Measurements from ENCODE around the gene CLDN14.

CLDN14 gene, protein sequence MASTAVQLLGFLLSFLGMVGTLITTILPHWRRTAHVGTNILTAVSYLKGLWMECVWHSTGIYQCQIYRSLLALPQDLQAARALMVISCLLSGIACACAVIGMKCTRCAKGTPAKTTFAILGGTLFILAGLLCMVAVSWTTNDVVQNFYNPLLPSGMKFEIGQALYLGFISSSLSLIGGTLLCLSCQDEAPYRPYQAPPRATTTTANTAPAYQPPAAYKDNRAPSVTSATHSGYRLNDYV

DNA sequence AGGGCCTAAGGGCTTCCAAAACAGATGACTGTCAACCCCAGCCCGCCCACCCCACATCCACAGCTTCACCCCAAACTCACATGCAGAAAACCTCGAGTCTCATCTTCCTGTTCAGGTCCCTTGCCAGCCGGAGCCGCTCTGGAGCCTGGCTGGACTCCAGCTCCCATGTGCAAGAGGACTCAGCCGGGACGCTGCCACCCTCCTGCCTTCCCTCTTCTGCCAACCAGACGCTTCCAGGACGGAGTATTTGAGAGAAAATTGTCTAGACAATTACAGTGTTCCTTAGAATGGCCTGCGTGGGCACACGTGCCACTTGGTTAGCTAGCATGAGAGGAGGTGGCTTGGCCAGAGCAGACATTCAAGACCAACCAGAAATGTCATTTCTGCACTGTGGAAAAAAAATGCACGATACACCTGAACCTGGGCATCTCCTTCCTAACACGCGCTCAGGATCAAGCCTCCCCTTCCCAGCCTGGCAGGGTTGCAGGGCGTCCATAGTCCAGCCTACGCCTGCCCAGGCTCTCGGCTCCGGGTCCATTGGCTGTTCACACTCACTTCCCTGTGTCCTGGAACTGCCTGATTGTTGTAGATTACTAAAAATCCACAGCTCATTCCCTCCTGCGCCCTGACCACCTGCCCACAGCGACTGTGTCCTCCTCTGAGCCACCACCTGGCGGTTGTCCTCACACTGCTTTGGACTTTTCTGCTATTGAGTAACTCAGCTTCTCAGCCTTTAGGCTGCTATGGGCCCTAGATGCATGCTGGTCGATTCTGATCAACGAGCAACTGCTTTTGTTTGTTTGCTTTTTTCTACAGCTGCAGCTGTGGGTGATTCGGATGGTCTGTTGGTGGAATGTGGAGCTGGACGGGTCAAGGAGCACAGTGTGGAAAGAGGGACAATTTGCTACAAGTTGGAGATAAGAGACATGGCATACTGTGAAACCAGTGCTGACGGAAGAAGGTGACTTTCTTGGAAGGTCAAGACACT, at the start of gene CLDN14:
TSS of gene CLDN14 (minus strand) at position 708 of the 988 bp plus-strand sequence. CDS start 18,427 bp downstream, outside the sequence.
- H3K4me3 Mint-ChIP-seq = no peak within 1 kb of the TSS
- H3K27ac Mint-ChIP-seq = no peak within 1 kb of the TSS
- H3K4me1 Mint-ChIP-seq = no peaks in the 10 kb centered on the region
- ATAC-seq (replicated peaks) = no peak
- H3K27me3 Mint-ChIP-seq = peaks cover 8 to 10% of the 10 kb centered on the region in 2 donors
- no peak for DNase-seq
- H3K9me3 Mint-ChIP-seq = no peaks in the 10 kb centered on the region
- no peaks in the 10 kb centered on the region for H3K36me3 Mint-ChIP-seq

DNA sequence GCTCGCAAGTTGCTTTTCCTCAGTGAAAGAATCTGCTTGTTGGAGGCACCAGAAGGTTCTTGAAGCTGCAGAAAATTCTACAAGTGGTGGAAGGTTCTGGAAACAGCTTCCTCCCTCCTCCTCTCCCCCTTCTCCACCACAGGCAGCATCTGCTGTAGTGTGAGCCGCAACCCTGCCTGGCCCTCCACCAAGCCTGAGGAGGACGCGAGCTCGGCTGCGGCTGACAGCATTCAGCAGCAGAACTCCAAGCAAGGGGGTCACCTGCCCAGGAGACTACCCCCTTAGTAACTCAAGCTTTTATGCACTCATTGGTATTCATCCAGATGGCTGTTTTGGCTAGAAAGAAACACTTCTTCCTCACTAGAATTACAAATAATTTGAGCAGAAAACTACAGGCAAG, 48.8 kb upstream of the CLDN14 start:
- Mint-ChIP-seq H3K4me3 (no peak overlapping the region), H3K36me3 (no peaks in the 10 kb centered on the region), H3K4me1 (no peaks in the 10 kb centered on the region), H3K9me3 (no peaks in the 10 kb centered on the region), H3K27me3 (peaks cover 5 to 12% of the 10 kb centered on the region in 2 donors), H3K27ac (no peak overlapping the region)
- DNase-seq (no peak), ATAC-seq (replicated peaks) (no peak)

DNA sequence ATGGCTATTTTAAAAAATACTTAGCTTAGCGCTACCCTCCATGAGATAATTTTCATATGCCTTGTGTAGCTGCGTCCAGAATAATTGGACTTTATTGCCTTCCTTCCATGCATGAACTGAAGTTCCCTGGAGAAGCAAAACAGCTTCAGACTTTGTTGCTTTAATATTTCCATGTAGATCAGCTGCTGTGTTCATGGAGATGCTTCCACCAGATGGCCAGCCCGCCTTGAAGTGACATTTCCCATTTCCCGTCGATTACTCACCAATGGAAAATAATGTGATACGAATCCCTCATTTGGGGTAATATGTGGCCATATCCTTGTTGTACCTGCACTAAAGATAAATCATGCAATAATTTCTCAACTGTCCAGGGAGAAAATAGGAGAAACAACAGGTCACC, 47.4 kb upstream of the CLDN14 start:
- Mint-ChIP-seq H3K27me3 (peaks cover 5 to 12% of the 10 kb centered on the region in 2 donors), H3K27ac (no peak overlapping the region), H3K4me3 (no peak overlapping the region), H3K4me1 (no peaks in the 10 kb centered on the region), H3K9me3 (no peaks in the 10 kb centered on the region), H3K36me3 (no peaks in the 10 kb centered on the region)
- ATAC-seq (replicated peaks) = no peak
- no peak for DNase-seq

DNA sequence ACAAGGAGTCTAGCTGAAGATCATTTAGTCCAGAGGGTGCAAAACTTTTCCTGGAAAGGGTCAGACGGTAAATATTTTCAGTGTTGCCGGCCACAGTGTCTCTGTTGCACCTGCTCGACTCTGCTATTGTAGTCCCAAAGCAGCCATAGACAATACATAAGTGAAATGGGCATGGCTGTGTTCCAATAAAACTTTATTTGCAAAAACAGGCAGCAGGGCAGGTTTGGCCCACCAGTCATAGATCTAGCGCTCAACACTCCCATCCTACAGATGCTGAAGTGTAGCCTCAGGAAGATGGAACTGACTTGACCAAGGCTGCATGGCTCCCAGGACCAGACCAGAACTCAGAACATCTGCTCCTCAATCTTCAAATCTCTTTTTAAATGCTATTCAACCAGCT, 46.2 kb upstream of the CLDN14 start:
- H3K4me1 Mint-ChIP-seq = no peaks in the 10 kb centered on the region

DNA sequence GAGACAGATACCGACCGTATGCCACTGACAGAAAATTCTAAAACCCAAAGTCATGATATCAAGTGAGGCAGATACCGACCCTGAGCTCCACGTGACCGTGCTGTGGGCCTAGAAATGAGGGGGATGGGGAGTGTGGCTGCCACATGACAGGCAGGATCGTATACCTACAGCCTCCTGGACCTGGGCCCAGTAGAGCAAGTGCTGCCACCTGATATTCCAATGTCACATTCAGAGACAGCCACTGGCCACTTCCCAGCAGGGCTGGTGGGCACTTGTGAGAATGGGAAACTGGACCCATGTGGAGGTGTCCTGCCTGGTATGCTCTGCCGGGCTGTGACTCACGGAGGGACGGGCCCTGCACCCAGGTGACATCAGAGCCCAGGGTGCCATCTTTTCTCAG, 44.6 kb upstream of the CLDN14 start:
- no peak for ATAC-seq (replicated peaks)
- peaks cover 7 to 11% of the 10 kb centered on the region in 2 donors for H3K9me3 Mint-ChIP-seq
- peaks cover 0 to 1% of the 10 kb centered on the region in 2 donors for H3K4me1 Mint-ChIP-seq
- peaks cover 3 to 5% of the 10 kb centered on the region in 2 donors for H3K36me3 Mint-ChIP-seq
- no peak for DNase-seq
- H3K4me3 Mint-ChIP-seq = no peak overlapping the region
- peaks cover 0 to 7% of the 10 kb centered on the region in 2 donors for H3K27me3 Mint-ChIP-seq
- H3K27ac Mint-ChIP-seq = no peak overlapping the region

More for the DNA sequence above, 46.2 kb upstream of the CLDN14 start:
- Mint-ChIP-seq H3K36me3 (no peaks in the 10 kb centered on the region), H3K9me3 (no peaks in the 10 kb centered on the region), H3K4me3 (no peak overlapping the region), H3K27me3 (peaks cover 5 to 12% of the 10 kb centered on the region in 2 donors), H3K27ac (no peak overlapping the region)
- ATAC-seq (replicated peaks) (no peak), DNase-seq (no peak)

DNA sequence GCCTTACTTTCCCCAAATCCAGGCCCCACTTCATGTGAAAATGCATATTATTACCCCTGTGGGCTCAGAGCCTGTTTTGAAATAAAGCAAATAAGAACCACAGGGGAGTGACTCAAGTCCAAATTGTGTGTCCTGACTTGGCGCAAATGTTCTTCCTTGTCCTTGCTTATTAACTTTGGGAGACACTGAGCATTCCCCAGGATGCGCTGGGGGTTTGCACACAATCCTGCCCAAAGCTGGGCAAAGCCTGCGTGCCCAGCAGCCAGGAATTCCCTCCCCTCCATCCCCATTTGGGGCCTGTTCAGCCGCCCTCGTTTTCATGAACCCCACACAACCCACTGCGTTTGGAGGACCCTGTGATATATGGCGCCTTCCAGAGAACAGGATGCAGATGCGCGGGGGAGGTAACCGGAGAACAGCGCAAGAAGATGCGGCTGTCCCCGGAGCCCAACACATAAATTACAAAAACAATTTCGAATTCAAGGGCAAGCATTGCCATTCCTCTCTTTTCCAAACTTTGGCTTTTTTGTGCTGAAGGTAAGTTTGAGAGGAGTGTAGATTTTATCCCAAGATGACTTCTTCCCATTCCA, 42.4 kb upstream of the CLDN14 start:
- Mint-ChIP-seq H3K4me3 (no peak overlapping the region), H3K36me3 (peaks cover 3 to 5% of the 10 kb centered on the region in 2 donors), H3K27me3 (peaks cover 0 to under 1% of the 10 kb centered on the region in 2 donors), H3K9me3 (peaks cover 7 to 11% of the 10 kb centered on the region in 2 donors), H3K27ac (no peak overlapping the region), H3K4me1 (peaks cover 0 to 1% of the 10 kb centered on the region in 2 donors)
- ATAC-seq (replicated peaks) (no peak), DNase-seq (no peak)

DNA sequence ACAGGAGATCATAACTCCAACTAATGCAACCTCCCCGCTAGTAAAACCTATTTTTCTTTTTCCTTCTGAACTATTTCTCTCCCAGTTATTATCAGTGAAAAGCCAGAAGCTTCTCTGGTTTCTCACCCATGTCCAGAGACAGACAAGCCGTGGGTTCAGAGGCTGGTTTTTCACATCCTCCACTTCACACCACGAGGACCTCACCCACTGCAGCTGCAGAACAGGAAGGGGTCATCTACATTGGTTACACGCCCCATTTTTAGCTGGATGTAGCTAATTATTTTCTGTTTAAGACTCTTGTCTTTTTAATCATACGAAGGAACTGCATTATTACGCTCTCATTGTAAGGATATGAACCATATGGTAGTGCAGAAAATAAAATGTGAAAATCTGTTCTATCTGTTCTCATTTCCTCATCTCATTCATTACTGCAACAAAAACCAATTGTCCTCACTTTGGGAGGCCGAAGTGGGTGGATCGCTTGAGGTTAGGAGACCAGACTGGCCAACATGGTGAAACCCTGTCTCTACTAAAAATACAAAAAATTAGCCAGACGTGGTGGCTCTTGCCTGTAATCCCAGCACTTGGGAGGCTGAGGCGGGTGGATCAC, 39.1 kb upstream of the CLDN14 start:
- H3K27ac Mint-ChIP-seq = no peak overlapping the region

DNA sequence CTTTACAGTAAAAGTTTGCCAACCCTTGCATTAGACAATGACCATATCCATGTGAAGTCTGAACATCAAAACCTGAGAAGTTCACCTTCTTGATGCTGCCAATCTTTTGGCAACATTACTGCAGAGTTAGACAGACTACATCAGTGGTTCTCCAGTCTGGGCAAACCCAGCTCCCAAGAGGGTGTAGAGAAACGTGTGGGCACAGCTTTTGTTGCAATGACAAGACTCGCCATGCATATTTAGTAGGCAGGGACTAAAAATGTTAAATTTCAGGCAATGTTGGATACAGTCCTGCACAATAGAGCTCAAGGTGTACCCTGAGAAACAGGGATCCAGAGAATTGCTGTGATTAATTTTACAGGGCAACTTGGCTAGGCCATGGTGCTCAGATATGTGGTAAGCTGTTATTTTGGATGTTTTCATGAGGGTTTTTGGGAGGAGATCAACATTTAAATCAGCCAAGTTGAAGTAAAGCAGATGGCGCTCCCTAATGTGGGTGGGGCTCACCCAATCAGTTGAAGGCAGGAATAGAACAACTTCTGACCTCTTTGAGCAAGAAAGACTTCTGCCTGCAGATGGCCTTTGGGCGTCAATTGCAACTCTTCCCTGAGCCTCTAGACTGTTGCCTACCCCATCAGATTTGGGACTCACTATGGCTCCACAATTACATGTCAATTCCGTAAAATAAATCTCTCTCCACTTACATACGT, 37.6 kb upstream of the CLDN14 start:
- Mint-ChIP-seq H3K27ac (no peak overlapping the region), H3K9me3 (peaks cover 7 to 11% of the 10 kb centered on the region in 2 donors), H3K4me3 (no peak overlapping the region), H3K27me3 (peaks cover 0 to 6% of the 10 kb centered on the region in 2 donors), H3K36me3 (peaks cover 3 to 5% of the 10 kb centered on the region in 2 donors), H3K4me1 (peaks cover 8 to 17% of the 10 kb centered on the region in 2 donors)
- ATAC-seq (replicated peaks) (peak in 1 of 2 donors; percentile 29), DNase-seq (no peak)

More for the DNA sequence above, 39.1 kb upstream of the CLDN14 start:
- peaks cover 0 to 5% of the 10 kb centered on the region in 2 donors for H3K27me3 Mint-ChIP-seq
- H3K4me1 Mint-ChIP-seq = peaks cover 5 to 6% of the 10 kb centered on the region in 2 donors
- H3K36me3 Mint-ChIP-seq = peaks cover 3 to 5% of the 10 kb centered on the region in 2 donors
- no peak for ATAC-seq (replicated peaks)
- H3K9me3 Mint-ChIP-seq = peaks cover 7 to 11% of the 10 kb centered on the region in 2 donors
- no peak for DNase-seq
- H3K4me3 Mint-ChIP-seq = no peak overlapping the region

DNA sequence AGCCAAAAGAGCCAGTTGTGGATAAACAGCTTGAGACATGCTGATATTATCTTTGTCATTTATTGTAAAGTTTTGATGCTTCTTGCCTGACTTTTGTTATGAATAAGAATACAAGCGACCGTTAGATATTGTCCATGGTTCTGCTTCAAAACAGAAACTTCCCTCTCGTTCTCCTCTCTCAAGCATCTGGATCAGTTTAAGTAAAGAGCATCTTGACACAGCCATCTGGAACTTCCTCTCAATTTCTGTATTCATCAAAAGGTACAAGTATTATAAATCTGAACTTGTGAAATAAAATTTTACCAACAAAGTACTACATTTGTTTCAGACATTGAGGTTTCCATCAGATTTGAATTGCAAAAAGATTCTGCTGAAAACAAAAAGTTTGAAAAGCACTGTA, 36.4 kb upstream of the CLDN14 start:
- Mint-ChIP-seq H3K4me1 (peaks cover 17 to 29% of the 10 kb centered on the region in 2 donors), H3K9me3 (peaks cover 7 to 11% of the 10 kb centered on the region in 2 donors), H3K36me3 (peaks cover 3 to 5% of the 10 kb centered on the region in 2 donors), H3K27me3 (peaks cover 8 to 11% of the 10 kb centered on the region in 2 donors), H3K4me3 (no peak overlapping the region), H3K27ac (no peak overlapping the region)
- ATAC-seq (replicated peaks) = no peak
- DNase-seq = no peak

DNA sequence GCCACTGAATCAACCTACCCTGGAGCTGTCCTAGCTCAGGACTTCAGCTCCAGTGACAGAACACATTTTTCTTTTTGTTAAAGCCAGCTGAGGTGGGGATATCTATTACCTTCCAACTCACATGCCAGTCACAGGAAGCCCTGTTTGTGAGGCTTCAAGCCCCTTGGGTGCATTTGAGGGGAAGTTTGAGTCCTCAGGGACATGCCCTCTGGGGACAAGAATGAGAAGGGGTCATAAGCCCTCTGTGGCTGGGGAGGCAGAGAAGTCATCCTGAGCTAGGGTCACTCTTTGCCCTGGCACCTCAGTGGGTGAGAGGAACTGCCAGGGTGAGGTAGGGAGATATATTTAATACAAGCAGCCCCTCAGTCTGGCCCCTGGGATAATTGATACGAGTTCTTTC, 33.5 kb upstream of the CLDN14 start:
- Mint-ChIP-seq H3K4me3 (no peak overlapping the region), H3K27me3 (peaks cover 11 to 12% of the 10 kb centered on the region in 2 donors)
- peak; percentile 74 to 82 for ATAC-seq (replicated peaks)

DNA sequence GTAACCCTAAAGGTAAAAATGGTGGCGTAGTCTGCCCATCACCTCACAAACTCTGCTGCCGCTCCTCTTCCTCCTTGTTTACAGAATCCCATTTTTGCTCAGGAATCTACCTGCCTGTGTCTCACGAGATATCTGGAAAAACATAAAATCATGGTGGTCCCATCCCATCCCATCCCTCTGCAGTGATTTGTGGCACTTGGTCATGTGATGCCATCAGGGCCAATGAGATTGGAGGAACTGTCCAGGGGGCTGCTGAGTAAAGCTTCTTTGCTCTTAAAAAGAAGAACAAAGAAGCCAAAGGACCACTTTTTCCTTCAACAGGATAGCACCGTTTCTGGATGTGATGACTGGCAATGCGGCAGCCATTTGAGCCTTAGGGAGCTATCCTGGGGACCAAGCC, 33.0 kb upstream of the CLDN14 start:
- DNase-seq (no peak), ATAC-seq (replicated peaks) (no peak)
- no peaks in the 10 kb centered on the region for H3K36me3 Mint-ChIP-seq
- H3K27ac Mint-ChIP-seq = no peak overlapping the region
- H3K9me3 Mint-ChIP-seq = no peaks in the 10 kb centered on the region
- peaks cover 18 to 29% of the 10 kb centered on the region in 2 donors for H3K4me1 Mint-ChIP-seq
- H3K27me3 Mint-ChIP-seq = peaks cover 11 to 12% of the 10 kb centered on the region in 2 donors
- H3K4me3 Mint-ChIP-seq = no peak overlapping the region

More for the DNA sequence above, 33.5 kb upstream of the CLDN14 start:
- no peak overlapping the region for H3K27ac Mint-ChIP-seq
- H3K9me3 Mint-ChIP-seq = no peaks in the 10 kb centered on the region
- peak; percentile 57 for DNase-seq
- peaks cover 18 to 29% of the 10 kb centered on the region in 2 donors for H3K4me1 Mint-ChIP-seq
- no peaks in the 10 kb centered on the region for H3K36me3 Mint-ChIP-seq

DNA sequence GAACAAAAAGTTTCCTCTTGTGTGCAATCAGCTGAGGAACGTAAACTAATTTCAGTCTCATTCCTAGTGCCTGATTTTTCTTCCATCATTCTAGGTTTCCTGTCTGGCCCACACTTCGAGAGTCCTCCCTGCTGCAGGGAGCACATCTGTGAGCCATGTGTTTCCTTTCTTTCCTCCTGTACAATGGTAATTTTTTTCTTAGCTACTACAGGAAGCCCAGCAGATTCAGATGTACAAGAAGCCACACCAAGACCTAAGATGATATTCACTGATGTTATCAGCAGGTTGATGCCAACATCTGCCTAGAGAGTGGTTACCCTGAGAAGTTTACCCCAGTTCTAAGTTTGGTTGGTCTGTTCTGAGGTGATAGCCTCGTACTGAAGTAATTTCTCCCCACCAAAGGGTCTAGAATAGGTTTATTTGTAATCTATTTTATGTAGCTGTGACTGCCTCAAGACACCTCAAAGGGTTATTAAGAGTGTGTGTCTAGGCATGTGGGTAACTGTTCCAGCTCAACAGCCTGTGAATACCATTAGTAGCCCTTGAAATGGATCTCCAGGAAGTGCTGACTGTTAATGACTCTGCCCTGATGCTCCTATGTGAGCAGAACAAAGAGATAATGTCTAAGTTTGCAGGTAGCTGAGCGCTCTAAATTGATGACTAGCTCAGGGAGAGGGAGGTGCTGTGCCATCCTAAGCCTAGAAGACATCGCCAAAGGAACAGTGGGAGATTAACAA, 31.7 kb upstream of the CLDN14 start:
- Mint-ChIP-seq H3K4me3 (no peak overlapping the region), H3K27me3 (peaks cover 11 to 12% of the 10 kb centered on the region in 2 donors), H3K4me1 (peaks cover 20 to 35% of the 10 kb centered on the region in 2 donors), H3K9me3 (no peaks in the 10 kb centered on the region), H3K36me3 (no peaks in the 10 kb centered on the region), H3K27ac (no peak overlapping the region)
- ATAC-seq (replicated peaks) (peak in 1 of 2 donors; percentile 22), DNase-seq (no peak)

DNA sequence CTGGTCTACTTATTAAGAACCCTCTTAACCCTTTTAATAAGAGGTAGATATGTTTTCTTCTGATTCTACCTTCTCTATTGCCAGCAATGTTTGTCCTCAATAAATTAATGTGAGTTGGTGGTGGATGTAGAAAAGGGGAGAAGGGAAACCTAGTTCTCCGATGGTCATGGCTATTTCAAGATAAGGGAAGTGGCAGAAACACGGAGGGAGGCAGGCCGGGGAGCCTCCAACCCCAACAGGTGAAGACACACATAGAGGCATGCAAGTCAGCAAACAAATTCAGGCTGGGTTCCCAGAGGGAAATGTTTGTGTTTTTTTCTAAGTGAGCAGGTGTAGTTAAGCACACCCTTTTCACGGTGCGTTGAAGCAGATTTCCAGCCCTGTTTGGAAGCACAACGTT, 31.0 kb upstream of the CLDN14 start:
- Mint-ChIP-seq H3K4me3 (no peak overlapping the region), H3K27ac (no peak overlapping the region), H3K27me3 (peaks cover 11 to 12% of the 10 kb centered on the region in 2 donors), H3K36me3 (no peaks in the 10 kb centered on the region), H3K9me3 (no peaks in the 10 kb centered on the region), H3K4me1 (peaks cover 20 to 35% of the 10 kb centered on the region in 2 donors)
- DNase-seq (no peak), ATAC-seq (replicated peaks) (no peak)

Measured in stimulated activated naive B cell treated with anti-CD40 and anti-IgM and Interleukin-4, amounts not matched to agents 10 μg/mL and 1 μg/mL and 100 μg/mL, for 72 hours (primary cell).